Fibroblast of pulmonary artery (primary cell): ENCODE measurements around the gene ALK.

ENCODE experiments used
- DNase-seq: peaks from one replicate; pipeline ENCODE4 v3.0.0-alpha.2; 2010; ENCODE audit warnings: low read depth
- H3K4me3 ChIP-seq: replicated peaks from 2 replicates; pipeline ENCODE4 v1.5.1; 2011; ENCODE audit warnings: low read depth, mild to moderate bottlenecking, control low read depth, low read length, moderate library complexity
- CTCF ChIP-seq: IDR thresholded peaks from 2 replicates; pipeline ENCODE4 v1.5.1; 2011; ENCODE audit warnings: mild to moderate bottlenecking, control low read depth, low read length, inconsistent platforms; ENCODE audit errors: missing control alignments

ALK gene

GRCh38 chr2:29281086-29281915, 640.1 kb downstream of the ALK start:
- no peak overlapping the region for H3K4me3 ChIP-seq
- TF ChIP-seq CTCF = no peak
- DNase-seq = peak; percentile 63

- no peak for DNase-seq
- H3K4me3 ChIP-seq = no peak overlapping the region
- TF ChIP-seq CTCF = no peak
Observed at GRCh38 chr2:29278966-29279365, 642.4 kb downstream of the ALK start.

- DNase-seq = no peak
- TF ChIP-seq CTCF = no peak
Observed at GRCh38 chr2:29276151-29276550, 645.2 kb downstream of the ALK start.

GRCh38 chr2:29275186-29275585, 646.2 kb downstream of the ALK start:
- no peak for TF ChIP-seq CTCF
- no peak overlapping the region for H3K4me3 ChIP-seq
- DNase-seq = no peak

More at GRCh38 chr2:29276151-29276550, 645.2 kb downstream of the ALK start:
- H3K4me3 ChIP-seq = no peak overlapping the region

- no peak for DNase-seq
- no peak for TF ChIP-seq CTCF
- no peak overlapping the region for H3K4me3 ChIP-seq
Observed at GRCh38 chr2:29273685-29274611, 647.4 kb downstream of the ALK start.

- TF ChIP-seq CTCF = no peak
- no peak for DNase-seq
- H3K4me3 ChIP-seq = no peak overlapping the region
Observed at GRCh38 chr2:29273004-29273684, 648.2 kb downstream of the ALK start.
